Measurements from ENCODE around the gene RAVER1.

RAVER1 gene

GRCh38 chr19:10277795-10278589, 55.3 kb downstream of the RAVER1 start:
- DNase-seq (ENCODE audit: insufficient read length, low spot score) (no peak), FAIRE-seq (no peak)
- TF ChIP-seq POU2F2 (IDR thresholded peaks at IDR 0.05; ENCODE audit: low read depth, low read length): no peak
- no peak for TF ChIP-seq POLR2AphosphoS5 (IDR thresholded peaks at IDR 0.05; ENCODE audit: low read depth, low read length)
- TF ChIP-seq PAX5 (IDR thresholded peaks at IDR 0.05; ENCODE audit: insufficient read depth, low read length, severe bottlenecking): no peak
- no peak for TF ChIP-seq POLR2A (IDR thresholded peaks at IDR 0.05; ENCODE audit: low read depth, low read length)
- TF ChIP-seq SPI1 (IDR thresholded peaks at IDR 0.05; ENCODE audit: low read depth, low read length): no peak
- no peak for TF ChIP-seq TAF1 (IDR thresholded peaks at IDR 0.05; ENCODE audit: low read depth, low read length)

GRCh38 chr19:10274589-10274988, 58.7 kb downstream of the RAVER1 start:
- no peak for DNase-seq (ENCODE audit: insufficient read length, low spot score)
- FAIRE-seq: no peak
- peak; percentile 44; the same call in 1 of the 2 replicates for TF ChIP-seq POLR2AphosphoS5 (IDR thresholded peaks at IDR 0.05; ENCODE audit: low read depth, low read length)
- TF ChIP-seq PAX5 (IDR thresholded peaks at IDR 0.05; ENCODE audit: insufficient read depth, low read length, severe bottlenecking): no peak
- TF ChIP-seq SPI1 (IDR thresholded peaks at IDR 0.05; ENCODE audit: low read depth, low read length): no peak

- peak; percentile 75 for FAIRE-seq
- peak; percentile 68 for TF ChIP-seq SPI1 (IDR thresholded peaks at IDR 0.05; ENCODE audit: low read depth, low read length)
- no peak for TF ChIP-seq PAX5 (IDR thresholded peaks at IDR 0.05; ENCODE audit: insufficient read depth, low read length, severe bottlenecking)
- peak; percentile 53; the same call in 1 of the 2 replicates for TF ChIP-seq POU2F2 (IDR thresholded peaks at IDR 0.05; ENCODE audit: low read depth, low read length)
- peak; percentile 38; the same call in 1 of the 2 replicates for TF ChIP-seq POLR2A (IDR thresholded peaks at IDR 0.05; ENCODE audit: low read depth, low read length)
- no peak for DNase-seq (ENCODE audit: insufficient read length, low spot score)
These were observed 61.7 kb downstream of the RAVER1 start for GRCh38 chr19:10271543-10272086.

- peak; percentile 85 for FAIRE-seq
- no peak for DNase-seq (ENCODE audit: insufficient read length, low spot score)
These were observed 62.5 kb downstream of the RAVER1 start, which contains the start of gene ICAM1 for GRCh38 chr19:10270616-10271394. TSS of gene ICAM1 (plus strand) at chr19:10271120. CDS start at chr19:10271160, 40 bp downstream.

GRCh38 chr19:10270180-10270615, 63.1 kb downstream of the RAVER1 start:
- TF ChIP-seq POLR2AphosphoS5 (IDR thresholded peaks at IDR 0.05; ENCODE audit: low read depth, low read length) (no peak), PAX5 (IDR thresholded peaks at IDR 0.05; ENCODE audit: insufficient read depth, low read length, severe bottlenecking) (no peak), POLR2A (IDR thresholded peaks at IDR 0.05; ENCODE audit: low read depth, low read length) (no peak), POU2F2 (IDR thresholded peaks at IDR 0.05; ENCODE audit: low read depth, low read length) (no peak; the same call in 1 of the 2 replicates), SPI1 (IDR thresholded peaks at IDR 0.05; ENCODE audit: low read depth, low read length) (peak; percentile 86), TAF1 (IDR thresholded peaks at IDR 0.05; ENCODE audit: low read depth, low read length) (peak; percentile 40; the same call in 1 of the 2 replicates)
- DNase-seq (ENCODE audit: insufficient read length, low spot score) (no peak), FAIRE-seq (peak; percentile 68)

More at GRCh38 chr19:10270616-10271394, 62.5 kb downstream of the RAVER1 start, which contains the start of gene ICAM1:
- TF ChIP-seq TAF1 (IDR thresholded peaks at IDR 0.05; ENCODE audit: low read depth, low read length) (peak; percentile 80), SPI1 (IDR thresholded peaks at IDR 0.05; ENCODE audit: low read depth, low read length) (no peak), PAX5 (IDR thresholded peaks at IDR 0.05; ENCODE audit: insufficient read depth, low read length, severe bottlenecking) (peak; percentile 65), POLR2AphosphoS5 (IDR thresholded peaks at IDR 0.05; ENCODE audit: low read depth, low read length) (peak; percentile 94), POLR2A (IDR thresholded peaks at IDR 0.05; ENCODE audit: low read depth, low read length) (peak; percentile 97), POU2F2 (IDR thresholded peaks at IDR 0.05; ENCODE audit: low read depth, low read length) (peak; percentile 84)

GRCh38 chr19:10269333-10270179, 63.8 kb downstream of the RAVER1 start:
- FAIRE-seq (peak; percentile 57), DNase-seq (ENCODE audit: insufficient read length, low spot score) (no peak)
- TF ChIP-seq PAX5 (IDR thresholded peaks at IDR 0.05; ENCODE audit: insufficient read depth, low read length, severe bottlenecking) (no peak), POLR2AphosphoS5 (IDR thresholded peaks at IDR 0.05; ENCODE audit: low read depth, low read length) (no peak), POLR2A (IDR thresholded peaks at IDR 0.05; ENCODE audit: low read depth, low read length) (no peak), POU2F2 (IDR thresholded peaks at IDR 0.05; ENCODE audit: low read depth, low read length) (no peak), SPI1 (IDR thresholded peaks at IDR 0.05; ENCODE audit: low read depth, low read length) (no peak), TAF1 (IDR thresholded peaks at IDR 0.05; ENCODE audit: low read depth, low read length) (no peak)

- DNase-seq (ENCODE audit: insufficient read length, low spot score): no peak
- TF ChIP-seq PAX5 (IDR thresholded peaks at IDR 0.05; ENCODE audit: insufficient read depth, low read length, severe bottlenecking) (no peak), TAF1 (IDR thresholded peaks at IDR 0.05; ENCODE audit: low read depth, low read length) (no peak), SPI1 (IDR thresholded peaks at IDR 0.05; ENCODE audit: low read depth, low read length) (no peak), POLR2AphosphoS5 (IDR thresholded peaks at IDR 0.05; ENCODE audit: low read depth, low read length) (no peak), POLR2A (IDR thresholded peaks at IDR 0.05; ENCODE audit: low read depth, low read length) (no peak), POU2F2 (IDR thresholded peaks at IDR 0.05; ENCODE audit: low read depth, low read length) (no peak)
- no peak for FAIRE-seq
These were observed 65.3 kb downstream of the RAVER1 start for GRCh38 chr19:10268071-10268470.

- DNase-seq (ENCODE audit: insufficient read length, low spot score) (no peak), FAIRE-seq (no peak)
- no peak for TF ChIP-seq SPI1 (IDR thresholded peaks at IDR 0.05; ENCODE audit: low read depth, low read length)
- no peak for TF ChIP-seq POU2F2 (IDR thresholded peaks at IDR 0.05; ENCODE audit: low read depth, low read length)
- no peak for TF ChIP-seq TAF1 (IDR thresholded peaks at IDR 0.05; ENCODE audit: low read depth, low read length)
- no peak for TF ChIP-seq POLR2A (IDR thresholded peaks at IDR 0.05; ENCODE audit: low read depth, low read length)
These were observed 66.6 kb downstream of the RAVER1 start for GRCh38 chr19:10266706-10267105.
